GM21825 (cell line): ENCODE data around the gene COMMD7.

Source experiments
- ATAC-seq: cut with Tn5 transposase; IDR thresholded peaks from one replicate; pipeline ENCODE4 v1.9.1; 2021; ENCODE audit warnings: mild to moderate bottlenecking, moderate library complexity; ENCODE audit not compliant: unreplicated experiment

COMMD7 gene

GRCh38 chr20:32652739-32653526 is 90.3 kb downstream of the COMMD7 start:
- peak; percentile 57 for ATAC-seq
